ENCODE data around the gene EREG.
"Not testable (repeated sequence)": the region's sequence is repeated elsewhere in the genome, so short reads cannot be mapped to it uniquely, and the experiment has no call there.

EREG gene

DNA sequence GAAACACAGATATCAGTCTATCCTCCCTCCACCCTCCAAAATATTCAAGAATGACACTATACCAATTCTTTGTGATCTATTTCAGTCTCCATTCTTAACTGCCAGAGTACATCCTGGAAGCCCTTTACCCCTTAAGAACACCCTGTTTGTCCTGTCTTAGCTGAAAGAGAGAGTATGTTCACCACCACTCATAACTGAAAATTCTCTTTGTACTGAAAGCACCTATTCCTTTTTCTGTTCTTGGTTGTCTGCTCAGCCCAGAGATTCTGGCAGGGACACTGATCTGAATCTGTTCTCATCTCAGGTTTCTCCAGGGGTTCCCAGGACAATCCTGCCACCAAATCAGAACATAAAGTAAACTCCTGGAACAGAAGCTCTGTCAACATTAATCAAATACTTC is 25.4 kb upstream of the EREG start:
- Histone ChIP-seq H3K4me1 (peaks cover 9% of the 10 kb centered on the region), H3K9ac (no peak overlapping the region), H3K27me3 (no peaks in the 10 kb centered on the region), H3K4me3 (no peak overlapping the region), H3K36me3 (no peaks in the 10 kb centered on the region), H3K27ac (no peak overlapping the region), H3K9me3 (peaks cover 24% of the 10 kb centered on the region), H3K4me2 (no peak overlapping the region), H4K20me1 (no peaks in the 10 kb centered on the region)
- no peak for TF ChIP-seq Cebpa-rat (IDR thresholded peaks at IDR 0.05)

DNA sequence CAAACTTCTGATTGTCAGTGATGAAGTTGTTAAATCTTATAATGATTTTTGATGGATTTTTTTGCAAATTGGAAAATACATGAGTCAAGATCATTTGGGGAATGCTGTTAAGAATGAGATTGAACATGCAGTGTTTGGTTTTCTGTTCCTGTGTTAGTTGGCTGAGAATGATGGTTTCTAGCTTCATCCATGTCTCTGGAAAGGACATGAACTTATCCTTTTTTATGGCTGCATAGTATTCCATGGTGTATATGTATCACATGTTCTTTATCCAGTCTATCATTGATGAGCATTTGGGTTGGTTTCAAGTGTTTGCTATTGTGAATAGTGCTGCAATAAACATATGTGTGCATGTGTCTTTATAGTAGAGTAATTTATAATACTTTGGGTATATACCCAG is 24.5 kb upstream of the EREG start:
- H3K27ac ChIP-seq, H3K4me2 ChIP-seq: not testable (repeated sequence)

DNA sequence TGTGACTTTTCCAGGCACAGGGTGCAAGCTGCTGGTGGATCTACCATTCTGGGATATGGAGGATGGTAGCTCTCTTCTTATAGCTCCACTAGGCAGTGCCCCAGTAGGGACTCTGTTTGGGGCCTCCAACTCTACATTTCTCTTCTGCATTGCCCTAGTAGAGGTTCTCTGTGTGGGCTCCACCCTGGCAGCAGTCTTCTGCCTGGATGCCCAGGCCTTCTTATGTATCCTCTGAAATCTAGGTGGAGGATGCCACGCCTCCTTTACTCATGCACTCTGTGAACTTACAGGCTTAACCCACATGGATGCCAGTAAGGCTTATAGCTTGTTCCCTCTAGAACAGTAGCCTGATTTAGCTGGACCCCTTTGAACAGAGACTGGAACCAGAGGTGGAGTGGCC is 20.9 kb upstream of the EREG start:
- Histone ChIP-seq H3K36me3 (no peaks in the 10 kb centered on the region), H3K4me2 (no peak overlapping the region), H3K27me3 (no peaks in the 10 kb centered on the region), H3K4me3 (no peak overlapping the region), H3K9ac (no peak overlapping the region), H3K4me1 (no peaks in the 10 kb centered on the region), H3K9me3 (peaks cover 28% of the 10 kb centered on the region), H3K27ac (no peak overlapping the region), H4K20me1 (no peaks in the 10 kb centered on the region)
- no peak for TF ChIP-seq Cebpa-rat (IDR thresholded peaks at IDR 0.05)

More for the DNA sequence above, 24.5 kb upstream of the EREG start:
- not testable (repeated sequence) for H3K36me3 ChIP-seq, H3K9ac ChIP-seq, H3K4me3 ChIP-seq, H4K20me1 ChIP-seq, H3K4me1 ChIP-seq, H3K27me3 ChIP-seq
- H3K9me3 ChIP-seq = peaks cover 28% of the 10 kb centered on the region

DNA sequence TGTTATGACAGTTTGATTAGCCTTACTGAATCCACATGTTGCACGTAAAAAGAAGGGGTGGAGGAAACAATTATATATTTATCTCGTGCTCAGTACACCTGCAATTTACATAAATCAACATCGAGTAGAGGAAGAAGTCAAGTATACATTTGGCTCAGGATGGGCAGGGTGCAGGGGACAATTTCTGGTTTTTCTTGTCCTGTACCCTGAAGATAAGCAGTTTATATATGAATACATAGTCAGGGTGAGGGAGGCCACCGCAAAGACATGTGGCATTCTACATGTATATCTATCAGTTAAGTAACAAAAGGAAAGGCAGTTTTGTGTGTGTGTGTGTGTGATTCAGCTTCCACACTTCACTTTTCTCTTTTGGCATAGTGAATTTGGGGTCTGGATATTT is 11.1 kb upstream of the EREG start:
- Histone ChIP-seq H3K27me3 (no peaks in the 10 kb centered on the region), H3K9ac (no peak overlapping the region), H3K36me3 (no peaks in the 10 kb centered on the region), H3K4me1 (no peaks in the 10 kb centered on the region), H3K4me3 (no peak overlapping the region), H3K4me2 (no peak overlapping the region), H4K20me1 (no peaks in the 10 kb centered on the region), H3K9me3 (no peaks in the 10 kb centered on the region), H3K27ac (no peak overlapping the region)
- no peak for TF ChIP-seq Cebpa-rat (IDR thresholded peaks at IDR 0.05)

DNA sequence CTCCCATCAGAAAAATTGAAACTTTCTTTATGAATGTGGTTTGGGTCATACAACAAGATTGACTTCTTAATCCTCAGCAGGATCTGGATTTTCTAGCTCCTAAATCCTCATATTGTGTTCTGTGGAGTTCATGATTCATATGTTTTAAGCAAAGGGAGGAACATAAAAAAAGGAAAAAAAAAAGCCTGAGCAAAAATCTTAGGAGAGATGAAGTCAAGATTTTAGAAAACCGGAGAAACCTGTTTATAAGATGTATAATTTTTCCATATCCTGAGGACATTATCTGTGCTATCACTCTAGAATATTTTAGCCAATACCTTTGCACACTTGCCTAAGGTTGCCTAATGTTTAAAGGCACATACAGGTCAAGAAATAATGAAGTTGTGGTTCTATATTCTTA is 7.0 kb upstream of the EREG start:
- Histone ChIP-seq H3K4me2 (no peak overlapping the region), H3K36me3 (no peaks in the 10 kb centered on the region)

DNA sequence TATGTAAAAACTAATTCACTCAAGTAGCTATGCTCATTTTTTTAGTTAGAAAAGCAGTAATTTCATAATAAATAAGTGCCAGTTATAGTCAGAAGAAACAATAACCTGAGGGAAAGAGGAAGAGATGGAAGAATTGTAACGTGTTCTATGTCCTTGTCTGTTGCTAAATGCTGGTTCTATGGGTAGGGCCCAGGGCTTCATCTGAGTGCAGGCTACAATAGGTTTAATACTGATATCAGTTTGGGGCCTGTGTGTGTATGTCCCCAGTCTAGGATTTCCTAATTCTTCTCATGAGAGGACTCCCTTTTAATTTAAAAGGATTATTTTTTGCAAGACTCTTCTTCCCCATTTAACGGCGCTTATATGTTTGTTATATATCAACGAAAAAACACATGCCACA is 3.3 kb upstream of the EREG start:
- Histone ChIP-seq H3K36me3 (no peaks in the 10 kb centered on the region), H3K27ac (no peak overlapping the region), H4K20me1 (no peaks in the 10 kb centered on the region), H3K27me3 (no peaks in the 10 kb centered on the region), H3K4me3 (no peak overlapping the region), H3K9me3 (no peaks in the 10 kb centered on the region), H3K4me1 (no peaks in the 10 kb centered on the region), H3K9ac (no peak overlapping the region), H3K4me2 (no peak overlapping the region)
- TF ChIP-seq Cebpa-rat (IDR thresholded peaks at IDR 0.05) = no peak

More for the DNA sequence above, 7.0 kb upstream of the EREG start:
- TF ChIP-seq Cebpa-rat (IDR thresholded peaks at IDR 0.05) = no peak
- no peak overlapping the region for H3K9ac ChIP-seq
- no peak overlapping the region for H3K27ac ChIP-seq
- H3K9me3 ChIP-seq = no peaks in the 10 kb centered on the region
- no peaks in the 10 kb centered on the region for H3K4me1 ChIP-seq
- H3K4me3 ChIP-seq = no peak overlapping the region
- no peaks in the 10 kb centered on the region for H3K27me3 ChIP-seq
- no peaks in the 10 kb centered on the region for H4K20me1 ChIP-seq

DNA sequence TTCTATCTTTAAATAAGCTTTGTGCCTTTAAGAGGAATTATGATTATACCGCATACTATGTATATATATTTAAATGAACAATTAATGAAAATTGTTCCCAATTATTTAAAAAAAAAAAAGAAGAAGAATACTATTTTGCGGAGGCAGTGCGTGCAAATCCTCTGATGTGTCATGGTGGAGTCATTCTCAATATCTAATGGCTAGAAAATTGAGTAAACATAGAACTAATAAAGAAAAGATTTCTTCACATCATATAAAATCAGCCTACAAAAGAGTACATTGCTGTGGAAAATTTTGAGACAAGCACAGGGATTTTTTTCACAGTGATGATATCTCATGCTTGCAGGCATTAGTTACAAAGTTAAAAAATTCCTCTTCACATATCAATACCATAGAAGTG is 2.6 kb upstream of the EREG start:
- Histone ChIP-seq H3K27ac (no peak overlapping the region), H3K4me1 (no peaks in the 10 kb centered on the region), H3K36me3 (no peaks in the 10 kb centered on the region), H3K4me3 (no peak overlapping the region), H3K4me2 (no peak overlapping the region), H3K9ac (no peak overlapping the region), H3K9me3 (no peaks in the 10 kb centered on the region), H3K27me3 (no peaks in the 10 kb centered on the region), H4K20me1 (no peaks in the 10 kb centered on the region)
- TF ChIP-seq Cebpa-rat (IDR thresholded peaks at IDR 0.05) = no peak

DNA sequence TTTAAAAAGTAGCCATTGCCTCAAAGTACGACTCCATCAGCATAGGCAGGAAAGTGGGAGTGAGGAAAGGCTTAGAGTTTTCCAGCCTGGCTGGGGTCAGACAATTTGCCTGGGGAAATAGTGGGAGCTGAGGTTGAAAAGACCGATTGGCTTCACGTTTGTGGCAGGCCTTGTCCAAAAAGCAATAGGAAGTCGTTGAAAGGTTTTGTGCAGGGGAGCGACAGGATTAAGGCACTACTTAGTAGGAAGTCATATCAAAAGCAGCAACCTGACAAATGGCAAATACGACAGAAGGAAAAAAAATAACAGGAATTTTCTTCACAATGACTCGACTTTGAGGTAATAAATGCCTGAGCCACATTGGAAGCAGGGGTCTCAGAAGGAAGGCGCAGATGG is 691 bp upstream of the EREG start:
- Histone ChIP-seq H3K4me2 (no peak overlapping the region), H3K27ac (no peak overlapping the region)
- no peak for TF ChIP-seq Cebpa-rat (IDR thresholded peaks at IDR 0.05)

DNA sequence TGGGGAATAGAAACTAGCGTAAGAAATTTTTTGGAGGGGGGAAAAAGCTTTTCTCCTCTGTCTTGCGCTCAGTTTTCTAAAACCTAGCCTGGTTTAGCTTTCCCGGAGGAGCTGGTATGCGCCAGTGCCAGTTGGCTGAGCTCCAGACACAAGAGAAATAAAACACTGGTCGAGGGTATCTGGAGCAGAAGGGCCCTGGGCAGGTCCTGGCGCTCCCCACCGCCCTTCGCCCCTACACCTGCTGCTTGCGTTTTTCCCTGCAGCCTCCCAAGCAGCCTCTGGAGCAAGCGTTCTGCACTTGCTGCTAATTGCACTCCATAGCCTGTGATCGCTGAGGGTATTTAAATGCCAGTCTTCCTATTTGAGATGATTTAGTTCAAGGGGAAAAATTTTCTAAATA is 816 bp downstream of the EREG start:
- TF ChIP-seq Cebpa-rat (IDR thresholded peaks at IDR 0.05) = no peak
- H4K20me1 ChIP-seq = no peaks in the 10 kb centered on the region
- no peak overlapping the region for H3K9ac ChIP-seq
- no peaks in the 10 kb centered on the region for H3K4me1 ChIP-seq
- no peak overlapping the region for H3K27ac ChIP-seq
- H3K36me3 ChIP-seq = no peaks in the 10 kb centered on the region
- no peaks in the 10 kb centered on the region for H3K27me3 ChIP-seq
- H3K9me3 ChIP-seq = no peaks in the 10 kb centered on the region
- no peak overlapping the region for H3K4me3 ChIP-seq
- H3K4me2 ChIP-seq = no peak overlapping the region

More for the DNA sequence above, 691 bp upstream of the EREG start:
- no peak overlapping the region for H3K9ac ChIP-seq
- H4K20me1 ChIP-seq = no peaks in the 10 kb centered on the region
- no peaks in the 10 kb centered on the region for H3K9me3 ChIP-seq
- no peaks in the 10 kb centered on the region for H3K27me3 ChIP-seq
- no peaks in the 10 kb centered on the region for H3K36me3 ChIP-seq
- H3K4me3 ChIP-seq = no peak overlapping the region
- no peaks in the 10 kb centered on the region for H3K4me1 ChIP-seq

DNA sequence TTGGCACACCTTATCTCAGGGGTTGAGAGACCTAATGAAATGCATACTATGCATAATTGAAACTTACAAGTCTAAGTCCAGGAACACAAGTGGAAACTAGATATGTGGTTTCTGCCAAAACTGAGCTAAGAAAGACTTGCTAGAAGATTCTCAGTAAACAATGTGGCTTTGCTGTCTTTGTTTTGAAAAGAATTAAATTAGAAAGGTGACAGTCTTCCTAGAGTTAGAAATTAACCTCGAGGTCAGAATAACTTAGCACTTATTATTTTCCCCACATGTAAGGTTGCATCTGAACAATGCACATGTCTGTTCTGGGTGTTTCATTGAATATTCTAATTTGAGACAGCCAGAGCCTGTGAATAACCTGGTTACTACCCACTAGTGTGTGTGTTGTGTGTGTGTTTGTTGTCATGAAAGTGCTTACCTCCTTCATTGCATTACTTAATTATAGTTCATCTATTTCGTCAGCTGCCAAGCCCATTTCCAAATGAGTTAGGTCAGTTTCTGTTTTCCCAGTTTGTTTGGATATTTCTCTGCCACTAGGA is 1.5 kb downstream of the EREG start:
- Histone ChIP-seq H3K4me1 (no peaks in the 10 kb centered on the region), H3K9ac (no peak overlapping the region), H3K27ac (no peak overlapping the region), H3K27me3 (no peaks in the 10 kb centered on the region), H3K9me3 (no peaks in the 10 kb centered on the region), H3K4me2 (no peak overlapping the region), H3K4me3 (no peak overlapping the region), H4K20me1 (no peaks in the 10 kb centered on the region), H3K36me3 (no peaks in the 10 kb centered on the region)
- no peak for TF ChIP-seq Cebpa-rat (IDR thresholded peaks at IDR 0.05)

DNA sequence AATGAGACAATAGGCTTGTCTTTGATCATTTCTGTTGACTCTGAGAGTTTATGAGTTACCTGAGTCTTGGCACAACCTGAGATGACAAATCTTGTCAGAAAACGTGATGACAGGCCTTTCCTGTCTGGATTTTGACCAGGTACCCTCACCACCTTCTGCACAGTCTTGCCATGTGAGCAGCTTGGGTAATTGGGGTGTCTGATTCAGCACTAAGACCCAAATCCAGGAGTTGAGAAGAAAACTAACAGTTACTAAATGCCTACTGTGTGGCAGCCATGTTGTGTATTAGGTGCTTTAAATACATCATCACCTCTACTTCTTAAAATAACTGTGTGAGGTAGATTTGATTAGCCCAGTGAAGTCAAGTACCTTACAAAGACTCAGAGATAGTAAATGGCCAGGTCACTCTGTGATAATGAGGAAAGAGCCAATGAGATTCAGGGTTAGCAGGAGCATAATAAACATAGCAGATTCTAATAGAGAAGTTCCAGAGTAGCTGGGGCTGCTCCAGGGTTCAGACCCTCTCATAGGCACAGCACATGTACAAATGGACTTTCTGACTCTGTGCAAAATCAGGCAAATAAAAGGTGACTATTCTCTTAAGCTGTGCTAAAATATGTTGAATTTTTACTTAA is 2.8 kb downstream of the EREG start:
- Histone ChIP-seq H3K27ac (no peak overlapping the region), H3K9ac (no peak overlapping the region), H3K4me1 (no peaks in the 10 kb centered on the region), H3K9me3 (no peaks in the 10 kb centered on the region), H3K27me3 (no peaks in the 10 kb centered on the region), H3K4me2 (no peak overlapping the region), H4K20me1 (no peaks in the 10 kb centered on the region), H3K36me3 (no peaks in the 10 kb centered on the region), H3K4me3 (no peak overlapping the region)
- no peak for TF ChIP-seq Cebpa-rat (IDR thresholded peaks at IDR 0.05)
